Measurements from ENCODE around the gene TRA2B.

DNA sequence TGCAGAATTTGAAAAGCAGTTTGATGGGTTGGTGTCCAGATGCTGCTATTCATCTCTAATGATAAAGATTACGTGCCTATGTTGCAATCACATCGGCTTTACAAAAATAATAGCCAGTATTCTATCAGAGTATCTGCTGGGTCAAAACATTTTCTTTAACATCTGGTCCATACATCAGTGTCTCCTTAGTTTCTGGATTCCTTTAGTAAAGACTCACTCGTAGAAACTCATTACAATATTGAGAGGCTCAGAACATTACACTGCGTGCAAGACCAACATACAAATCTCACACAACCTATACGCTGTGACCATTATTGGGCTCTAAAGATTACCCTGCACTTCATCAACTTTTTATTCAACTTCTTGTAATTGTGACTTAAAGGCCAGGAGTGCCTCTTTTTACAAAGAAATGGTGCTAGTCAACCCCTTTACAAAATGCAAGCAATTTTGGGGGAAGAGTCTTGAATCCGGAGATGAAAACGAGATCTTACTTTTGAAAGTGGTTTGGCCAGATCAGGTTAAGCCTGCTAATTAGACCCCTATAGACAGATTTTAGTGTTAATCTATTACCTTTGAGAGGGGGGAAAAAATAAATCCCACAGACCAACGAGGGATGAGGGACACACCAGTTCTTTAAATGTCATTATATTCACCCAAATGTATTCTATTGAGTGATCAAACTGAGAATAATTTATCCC is 2.9 kb downstream of the TRA2B start:
- TF ChIP-seq POLR2AphosphoS5 (IDR thresholded peaks at IDR 0.05) (no peak), CTCF (IDR thresholded peaks at IDR 0.05 in 8 of 11, conservative IDR thresholded peaks at IDR 0.05 in 3 of 11) (no peak), POLR2A (IDR thresholded peaks at IDR 0.05) (no peak)
